GM12878 (cell line): Measurements from ENCODE around the gene CEACAM4. TPM values are rescaled to one million over a fixed set of nuclear protein-coding genes. Genes with fewer than 3 reads are reported as not detected.

Experiments
- CBX3 ChIP-seq: fragments of 200-600 bp; sonication (generic); IDR thresholded peaks from 2 replicates; pipeline ENCODE4 v1.6.1; 2016; ENCODE audit warnings: low read depth, borderline replicate concordance
- CREB1 ChIP-seq: IDR thresholded peaks from 2 replicates; pipeline ENCODE4 v1.6.1; 2012; ENCODE audit warnings: low read depth, mild to moderate bottlenecking, inconsistent platforms
- FOXM1 ChIP-seq: IDR thresholded peaks from 2 replicates; pipeline ENCODE4 v1.6.1; 2012; ENCODE audit warnings: low read depth, mild to moderate bottlenecking, inconsistent platforms, low read length, moderate library complexity
- IRF4 ChIP-seq: IDR thresholded peaks from 2 replicates; pipeline ENCODE4 v1.6.1; 2011; ENCODE audit warnings: low read depth, low read length
- KLF5 ChIP-seq: fragments of 450-650 bp; IDR thresholded peaks from 2 replicates; pipeline ENCODE4 v1.6.1; 2014; ENCODE audit warnings: mild to moderate bottlenecking; ENCODE audit not compliant: partially characterized antibody
- RAD21 ChIP-seq: IDR thresholded peaks from 2 replicates; pipeline ENCODE4 v1.6.1; 2011; ENCODE audit warnings: mild to moderate bottlenecking, low read depth, low read length, moderate library complexity; ENCODE audit not compliant: insufficient read depth
- SMC3 ChIP-seq: IDR thresholded peaks from 2 replicates; pipeline ENCODE4 v1.6.1; 2011; ENCODE audit warnings: low read length, improper control_type of control experiment, borderline replicate concordance
- STAT1 ChIP-seq: fragments of 450-650 bp; conservative IDR thresholded peaks from 2 replicates; pipeline ENCODE4 v1.6.1; 2014; ENCODE audit warnings: antibody characterized with exemption, mild to moderate bottlenecking
- STAT3 ChIP-seq: IDR thresholded peaks from 2 replicates; pipeline ENCODE4 v1.6.1; 2011; ENCODE audit warnings: low read depth, low read length, improper control_type of control experiment
- TCF3 ChIP-seq: IDR thresholded peaks from 2 replicates; pipeline ENCODE4 v1.6.1; 2012; ENCODE audit warnings: low read depth, mild to moderate bottlenecking, low read length, borderline replicate concordance; ENCODE audit not compliant: insufficient read depth
- YY1 ChIP-seq: IDR thresholded peaks from 2 replicates; pipeline ENCODE4 v1.6.1; 2011; ENCODE audit warnings: low read depth, mild to moderate bottlenecking, low read length
- polyA plus RNA-seq, 11 experiments: library from polyadenylated mRNA; depleted of rRNA in 4 of 11; unstranded in 6 of 11; stranded (reverse) in 5 of 11; fragments of >200 nt; fragmentation: Nextera tagmentation in 4 of 11; fragmentation: Illumina TruSeq in 1 of 11; extraction: Ambion mirVana in 4 of 11; extraction: Trizol in 1 of 11; gene quantifications; 1 replicate in 1 of 11; 2 replicates in 10 of 11; pipeline versions ENCODE4 v1.2.1 to v1.2.3, GENCODE V29; 2011 to 2016; ENCODE audit warnings: inconsistent platforms in 2 of 11, missing spikeins in 2 of 11, low read depth in 1 of 11
- total RNA-seq, 4 experiments: library from RNA; depleted of rRNA in 3 of 4; stranded (reverse); fragments of >200 nt in 3 of 4; fragmentation: Illumina TruSeq in 1 of 4; extraction: Trizol in 1 of 4; gene quantifications; 2 replicates each; pipeline versions ENCODE4 v1.2.1 to v1.2.3, GENCODE V29; 2013 to 2021
- TF ChIP-seq, protein P1 (sequence below): fragments of 450-650 bp; IDR thresholded peaks from 2 replicates; pipeline ENCODE4 v1.6.1; 2018; ENCODE audit warnings: borderline replicate concordance, mild to moderate bottlenecking; ENCODE audit not compliant: partially characterized antibody
- TF ChIP-seq, protein P2 (sequence below): fragments of 450-650 bp; IDR thresholded peaks from 2 replicates; pipeline ENCODE4 v1.6.1; 2017; ENCODE audit warnings: antibody characterized with exemption, mild to moderate bottlenecking, moderate library complexity
- TF ChIP-seq, protein P3 (sequence below): fragments of 450-650 bp; IDR thresholded peaks from 2 replicates; pipeline ENCODE4 v1.6.1; 2017; ENCODE audit warnings: borderline replicate concordance
- TF ChIP-seq, protein P4 (sequence below): fragments of 450-650 bp; IDR thresholded peaks from 2 replicates; pipeline ENCODE4 v1.6.1; 2017; ENCODE audit warnings: low read depth, mild to moderate bottlenecking, moderate library complexity

Gene CEACAM4
- total and polyA plus RNA-seq, 10 of the 15 experiments (the other 5 are each of a cell fraction or from before 2014, with no cell fraction given), result not detected

DNA sequence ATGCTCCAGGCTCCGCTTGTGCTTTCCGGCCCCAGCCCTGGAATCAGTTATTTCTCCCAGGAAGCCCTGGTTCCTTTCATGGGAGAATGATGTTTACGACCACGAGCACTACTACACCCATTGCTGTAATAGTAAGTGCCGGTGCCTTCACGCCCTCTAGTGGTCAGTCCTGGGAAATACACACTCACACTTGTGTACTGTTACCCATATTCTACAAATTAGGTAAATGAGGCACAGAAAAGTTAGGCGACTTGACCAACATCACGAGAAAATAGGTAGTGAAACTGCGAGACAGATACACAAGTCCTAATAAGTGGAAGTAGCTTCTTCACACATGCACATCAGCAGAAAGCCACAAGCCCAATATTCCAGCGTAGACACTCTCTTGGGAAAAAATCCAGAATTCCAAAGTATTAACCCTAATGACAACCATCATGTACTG lies 29.3 kb downstream of the CEACAM4 start (continued):
- TF ChIP-seq SMC3, result peak; percentile 33; the same call in 1 of the 2 replicates
- TF ChIP-seq, protein P1, sequence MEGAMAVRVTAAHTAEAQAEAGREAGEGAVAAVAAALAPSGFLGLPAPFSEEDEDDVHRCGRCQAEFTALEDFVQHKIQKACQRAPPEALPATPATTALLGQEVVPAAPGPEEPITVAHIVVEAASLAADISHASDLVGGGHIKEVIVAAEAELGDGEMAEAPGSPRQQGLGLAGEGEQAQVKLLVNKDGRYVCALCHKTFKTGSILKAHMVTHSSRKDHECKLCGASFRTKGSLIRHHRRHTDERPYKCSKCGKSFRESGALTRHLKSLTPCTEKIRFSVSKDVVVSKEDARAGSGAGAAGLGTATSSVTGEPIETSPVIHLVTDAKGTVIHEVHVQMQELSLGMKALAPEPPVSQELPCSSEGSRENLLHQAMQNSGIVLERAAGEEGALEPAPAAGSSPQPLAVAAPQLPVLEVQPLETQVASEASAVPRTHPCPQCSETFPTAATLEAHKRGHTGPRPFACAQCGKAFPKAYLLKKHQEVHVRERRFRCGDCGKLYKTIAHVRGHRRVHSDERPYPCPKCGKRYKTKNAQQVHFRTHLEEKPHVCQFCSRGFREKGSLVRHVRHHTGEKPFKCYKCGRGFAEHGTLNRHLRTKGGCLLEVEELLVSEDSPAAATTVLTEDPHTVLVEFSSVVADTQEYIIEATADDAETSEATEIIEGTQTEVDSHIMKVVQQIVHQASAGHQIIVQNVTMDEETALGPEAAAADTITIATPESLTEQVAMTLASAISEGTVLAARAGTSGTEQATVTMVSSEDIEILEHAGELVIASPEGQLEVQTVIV, result no peak
- TF ChIP-seq CREB1, result 0 out of 2 replicates have a peak, but pooled peaks have one; percentile 35
- TF ChIP-seq STAT1, result no peak
- TF ChIP-seq, protein P2, sequence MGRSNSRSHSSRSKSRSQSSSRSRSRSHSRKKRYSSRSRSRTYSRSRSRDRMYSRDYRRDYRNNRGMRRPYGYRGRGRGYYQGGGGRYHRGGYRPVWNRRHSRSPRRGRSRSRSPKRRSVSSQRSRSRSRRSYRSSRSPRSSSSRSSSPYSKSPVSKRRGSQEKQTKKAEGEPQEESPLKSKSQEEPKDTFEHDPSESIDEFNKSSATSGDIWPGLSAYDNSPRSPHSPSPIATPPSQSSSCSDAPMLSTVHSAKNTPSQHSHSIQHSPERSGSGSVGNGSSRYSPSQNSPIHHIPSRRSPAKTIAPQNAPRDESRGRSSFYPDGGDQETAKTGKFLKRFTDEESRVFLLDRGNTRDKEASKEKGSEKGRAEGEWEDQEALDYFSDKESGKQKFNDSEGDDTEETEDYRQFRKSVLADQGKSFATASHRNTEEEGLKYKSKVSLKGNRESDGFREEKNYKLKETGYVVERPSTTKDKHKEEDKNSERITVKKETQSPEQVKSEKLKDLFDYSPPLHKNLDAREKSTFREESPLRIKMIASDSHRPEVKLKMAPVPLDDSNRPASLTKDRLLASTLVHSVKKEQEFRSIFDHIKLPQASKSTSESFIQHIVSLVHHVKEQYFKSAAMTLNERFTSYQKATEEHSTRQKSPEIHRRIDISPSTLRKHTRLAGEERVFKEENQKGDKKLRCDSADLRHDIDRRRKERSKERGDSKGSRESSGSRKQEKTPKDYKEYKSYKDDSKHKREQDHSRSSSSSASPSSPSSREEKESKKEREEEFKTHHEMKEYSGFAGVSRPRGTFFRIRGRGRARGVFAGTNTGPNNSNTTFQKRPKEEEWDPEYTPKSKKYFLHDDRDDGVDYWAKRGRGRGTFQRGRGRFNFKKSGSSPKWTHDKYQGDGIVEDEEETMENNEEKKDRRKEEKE, result no peak
- no peak for TF ChIP-seq IRF4
- 0 out of 2 replicates have a peak, but pooled peaks have one; percentile 40 for TF ChIP-seq YY1
- TF ChIP-seq CBX3, result no peak
- peak; percentile 68 for TF ChIP-seq RAD21
- TF ChIP-seq, protein P3, sequence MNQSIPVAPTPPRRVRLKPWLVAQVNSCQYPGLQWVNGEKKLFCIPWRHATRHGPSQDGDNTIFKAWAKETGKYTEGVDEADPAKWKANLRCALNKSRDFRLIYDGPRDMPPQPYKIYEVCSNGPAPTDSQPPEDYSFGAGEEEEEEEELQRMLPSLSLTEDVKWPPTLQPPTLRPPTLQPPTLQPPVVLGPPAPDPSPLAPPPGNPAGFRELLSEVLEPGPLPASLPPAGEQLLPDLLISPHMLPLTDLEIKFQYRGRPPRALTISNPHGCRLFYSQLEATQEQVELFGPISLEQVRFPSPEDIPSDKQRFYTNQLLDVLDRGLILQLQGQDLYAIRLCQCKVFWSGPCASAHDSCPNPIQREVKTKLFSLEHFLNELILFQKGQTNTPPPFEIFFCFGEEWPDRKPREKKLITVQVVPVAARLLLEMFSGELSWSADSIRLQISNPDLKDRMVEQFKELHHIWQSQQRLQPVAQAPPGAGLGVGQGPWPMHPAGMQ, result no peak
- no peak for TF ChIP-seq STAT3
- TF ChIP-seq KLF5, result no peak
- TF ChIP-seq, protein P4, sequence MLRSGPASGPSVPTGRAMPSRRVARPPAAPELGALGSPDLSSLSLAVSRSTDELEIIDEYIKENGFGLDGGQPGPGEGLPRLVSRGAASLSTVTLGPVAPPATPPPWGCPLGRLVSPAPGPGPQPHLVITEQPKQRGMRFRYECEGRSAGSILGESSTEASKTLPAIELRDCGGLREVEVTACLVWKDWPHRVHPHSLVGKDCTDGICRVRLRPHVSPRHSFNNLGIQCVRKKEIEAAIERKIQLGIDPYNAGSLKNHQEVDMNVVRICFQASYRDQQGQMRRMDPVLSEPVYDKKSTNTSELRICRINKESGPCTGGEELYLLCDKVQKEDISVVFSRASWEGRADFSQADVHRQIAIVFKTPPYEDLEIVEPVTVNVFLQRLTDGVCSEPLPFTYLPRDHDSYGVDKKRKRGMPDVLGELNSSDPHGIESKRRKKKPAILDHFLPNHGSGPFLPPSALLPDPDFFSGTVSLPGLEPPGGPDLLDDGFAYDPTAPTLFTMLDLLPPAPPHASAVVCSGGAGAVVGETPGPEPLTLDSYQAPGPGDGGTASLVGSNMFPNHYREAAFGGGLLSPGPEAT, result no peak
- TF ChIP-seq TCF3, result no peak
- TF ChIP-seq FOXM1, result 0 out of 2 replicates have a peak, but pooled peaks have one; percentile 19
- TF ChIP-seq, all 136 proteins: peak for 7
